ENCODE data around the gene COL6A3.

COL6A3 gene

GRCh38 chr2:237445611-237446337, 31.8 kb upstream of the COL6A3 start:
- in situ Hi-C loops (cut with MboI; ENCODE audit: low sequenced_read_pairs): no loop called here

GRCh38 chr2:237444071-237444470, 30.1 kb upstream of the COL6A3 start:
- in situ Hi-C loops (cut with MboI; ENCODE audit: low sequenced_read_pairs): no loop called here

GRCh38 chr2:237441605-237442274, 27.8 kb upstream of the COL6A3 start:
- in situ Hi-C loops (cut with MboI; ENCODE audit: low sequenced_read_pairs): no loop called here

GRCh38 chr2:237440819-237441281, 26.9 kb upstream of the COL6A3 start:
- in situ Hi-C loops (cut with MboI; ENCODE audit: low sequenced_read_pairs): no loop called here

- in situ Hi-C loops (cut with MboI; ENCODE audit: low sequenced_read_pairs): no loop called here
Observed at GRCh38 chr2:237438080-237438940, 24.3 kb upstream of the COL6A3 start.

GRCh38 chr2:237437566-237437965, 23.6 kb upstream of the COL6A3 start:
- in situ Hi-C loops (cut with MboI; ENCODE audit: low sequenced_read_pairs): no loop called here

- in situ Hi-C loops (cut with MboI; ENCODE audit: low sequenced_read_pairs): no loop called here
Observed at GRCh38 chr2:237435844-237436587, 22.1 kb upstream of the COL6A3 start.

GRCh38 chr2:237434866-237435311, 20.9 kb upstream of the COL6A3 start:
- in situ Hi-C loops (cut with MboI; ENCODE audit: low sequenced_read_pairs): loop anchor here (5.0 kb wide), 1 partner anchor 47 kb away; no protein-coding TSS in a partner anchor

GRCh38 chr2:237433920-237434676, 20.1 kb upstream of the COL6A3 start:
- in situ Hi-C loops (cut with MboI; ENCODE audit: low sequenced_read_pairs): loop anchor here (5.0 kb wide), 1 partner anchor 48 kb away; no protein-coding TSS in a partner anchor

- in situ Hi-C loops (cut with MboI; ENCODE audit: low sequenced_read_pairs): loop anchor here (5.0 kb wide), 1 partner anchor 50 kb away; no protein-coding TSS in a partner anchor
Observed at GRCh38 chr2:237432484-237433092, 18.6 kb upstream of the COL6A3 start.

GRCh38 chr2:237431837-237432236, 17.9 kb upstream of the COL6A3 start:
- in situ Hi-C loops (cut with MboI; ENCODE audit: low sequenced_read_pairs): loop anchor here (5.0 kb wide), 1 partner anchor 50 kb away; no protein-coding TSS in a partner anchor

- in situ Hi-C loops (cut with MboI; ENCODE audit: low sequenced_read_pairs): loop anchor here (5.0 kb wide), 1 partner anchor 51 kb away; no protein-coding TSS in a partner anchor
Observed at GRCh38 chr2:237431372-237431771, 17.4 kb upstream of the COL6A3 start.

GRCh38 chr2:237430861-237431260, 16.9 kb upstream of the COL6A3 start:
- in situ Hi-C loops (cut with MboI; ENCODE audit: low sequenced_read_pairs): loop anchor here (5.0 kb wide), 1 partner anchor 51 kb away; no protein-coding TSS in a partner anchor

- in situ Hi-C loops (cut with MboI; ENCODE audit: low sequenced_read_pairs): loop anchor here (5.0 kb wide), 1 partner anchor 53 kb away; no protein-coding TSS in a partner anchor
Observed at GRCh38 chr2:237429753-237430152, 15.8 kb upstream of the COL6A3 start.

- in situ Hi-C loops (cut with MboI; ENCODE audit: low sequenced_read_pairs): no loop called here
Observed at GRCh38 chr2:237427769-237428506, 14.0 kb upstream of the COL6A3 start.

GRCh38 chr2:237426517-237426916, 12.6 kb upstream of the COL6A3 start:
- in situ Hi-C loops (cut with MboI; ENCODE audit: low sequenced_read_pairs): no loop called here

- in situ Hi-C loops (cut with MboI; ENCODE audit: low sequenced_read_pairs): no loop called here
Observed at GRCh38 chr2:237425320-237425719, 11.4 kb upstream of the COL6A3 start.

GRCh38 chr2:237424544-237424943, 10.6 kb upstream of the COL6A3 start:
- in situ Hi-C loops (cut with MboI; ENCODE audit: low sequenced_read_pairs): no loop called here

All from HL-60/S4 treated with phorbol 12-myristate 13-acetate at 8.2 ng/mL for 4 days and 3 days (cell line).